RWPE1 (cell line): ENCODE results near the gene AKAP13.

Source experiments
- CTCF ChIA-PET: fragments of 350-600 bp; sonication (Branson Sonifier 250); formaldehyde crosslinking; extraction: SDS; loops from one replicate; lab custom pipeline; 2021; lab: Yijun Ruan, JAX
- POLR2A ChIA-PET: fragments of 400-600 bp; formaldehyde crosslinking; extraction: SDS; loops from one replicate; lab custom pipeline; 2020; ENCODE audit warnings: antibody characterized with exemption; ENCODE audit not compliant: low non-redundant PET; lab: Yijun Ruan, JAX
- DNase-seq: peaks from one replicate; pipeline ENCODE4 v3.0.0; 2012; ENCODE audit warnings: low spot score
- H3K27ac ChIP-seq: fragments of 450-650 bp; 2 replicates; pipeline ENCODE4 v1.5.1; 2017
- TF ChIP-seq, protein P1 (sequence below): fragments of 450-650 bp; conservative IDR thresholded peaks from 2 replicates; pipeline ENCODE4 v1.5.1; 2017; ENCODE audit warnings: low read depth, mild to moderate bottlenecking

Gene AKAP13

DNA sequence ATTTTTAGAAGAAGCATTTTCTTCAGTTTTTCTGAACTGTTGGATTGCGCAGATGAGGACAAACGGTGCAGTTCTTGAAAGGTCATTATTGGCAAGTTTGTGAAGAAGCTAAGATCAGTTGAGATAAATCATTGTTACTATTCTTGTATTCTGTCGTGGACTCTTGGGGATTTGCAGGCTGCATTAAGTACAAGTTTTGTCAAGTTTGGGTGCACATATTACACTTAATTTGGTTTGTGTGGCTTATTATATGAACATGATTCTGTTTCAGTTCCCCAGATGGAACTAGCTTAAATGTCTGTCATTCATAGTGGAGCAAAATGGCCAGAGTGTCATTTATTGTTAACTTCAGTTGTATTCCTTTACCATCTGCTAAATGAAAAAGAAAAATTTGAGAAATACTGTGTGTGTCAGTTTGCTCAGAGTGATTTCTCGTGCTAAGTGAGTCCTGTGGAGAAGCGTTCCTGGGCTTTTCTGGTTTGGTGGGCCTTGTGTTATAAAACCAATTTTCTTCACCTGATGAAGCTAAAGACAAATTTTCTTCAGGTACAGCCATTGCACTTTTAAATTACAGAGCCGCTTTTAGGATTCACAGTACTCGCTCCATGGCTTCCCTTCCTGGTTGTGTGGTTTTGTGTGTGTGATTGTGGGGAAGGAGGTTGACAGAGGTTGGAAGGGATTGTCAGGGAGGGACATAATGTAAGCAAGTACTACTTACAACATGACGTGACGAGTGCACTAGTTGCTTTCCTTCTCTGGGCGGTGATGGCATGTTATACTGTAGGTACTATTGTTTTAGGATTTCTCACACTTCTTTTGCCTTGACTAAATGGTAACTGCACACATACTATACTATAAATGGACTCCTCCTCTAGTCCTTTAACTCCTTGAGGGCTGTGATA, 1.7 kb downstream of the AKAP13 start:
- TF ChIP-seq, protein P1, sequence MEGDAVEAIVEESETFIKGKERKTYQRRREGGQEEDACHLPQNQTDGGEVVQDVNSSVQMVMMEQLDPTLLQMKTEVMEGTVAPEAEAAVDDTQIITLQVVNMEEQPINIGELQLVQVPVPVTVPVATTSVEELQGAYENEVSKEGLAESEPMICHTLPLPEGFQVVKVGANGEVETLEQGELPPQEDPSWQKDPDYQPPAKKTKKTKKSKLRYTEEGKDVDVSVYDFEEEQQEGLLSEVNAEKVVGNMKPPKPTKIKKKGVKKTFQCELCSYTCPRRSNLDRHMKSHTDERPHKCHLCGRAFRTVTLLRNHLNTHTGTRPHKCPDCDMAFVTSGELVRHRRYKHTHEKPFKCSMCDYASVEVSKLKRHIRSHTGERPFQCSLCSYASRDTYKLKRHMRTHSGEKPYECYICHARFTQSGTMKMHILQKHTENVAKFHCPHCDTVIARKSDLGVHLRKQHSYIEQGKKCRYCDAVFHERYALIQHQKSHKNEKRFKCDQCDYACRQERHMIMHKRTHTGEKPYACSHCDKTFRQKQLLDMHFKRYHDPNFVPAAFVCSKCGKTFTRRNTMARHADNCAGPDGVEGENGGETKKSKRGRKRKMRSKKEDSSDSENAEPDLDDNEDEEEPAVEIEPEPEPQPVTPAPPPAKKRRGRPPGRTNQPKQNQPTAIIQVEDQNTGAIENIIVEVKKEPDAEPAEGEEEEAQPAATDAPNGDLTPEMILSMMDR: no peak
- ChIA-PET POLR2A (no interaction called here), CTCF (interaction anchor here (0.5 to 0.6 kb wide), 2 partner anchors 53 to 384 kb away, joined by 3 read pairs; no protein-coding TSS in a partner anchor)
- H3K27ac ChIP-seq: no peak overlapping the region
- DNase-seq: no peak

DNA sequence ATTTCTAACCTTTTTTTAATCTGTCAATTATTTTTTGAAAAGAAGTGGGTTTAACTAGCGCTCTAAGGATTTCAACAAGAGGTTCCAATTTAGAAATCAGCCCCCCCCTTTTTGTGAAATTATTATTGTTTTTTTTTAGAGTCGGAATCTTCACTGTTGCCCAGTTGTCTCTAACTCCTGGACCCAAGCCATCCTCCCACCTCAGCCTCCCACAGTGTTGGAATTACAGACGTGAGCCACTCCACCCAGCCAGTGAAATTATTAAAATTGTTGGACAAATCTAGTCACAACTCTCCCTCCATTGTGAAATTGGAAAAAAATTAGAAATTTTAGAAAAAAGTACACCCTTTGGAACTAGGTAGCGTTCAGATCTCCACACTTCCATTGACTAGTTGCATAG, 2.5 kb downstream of the AKAP13 start:
- ChIA-PET CTCF (interaction anchor here (0.6 kb wide), 1 partner anchor 103 kb away, joined by 3 read pairs; no protein-coding TSS in a partner anchor), POLR2A (no interaction called here)
- no peak overlapping the region for H3K27ac ChIP-seq
- no peak for DNase-seq
- TF ChIP-seq, protein P1: no peak

DNA sequence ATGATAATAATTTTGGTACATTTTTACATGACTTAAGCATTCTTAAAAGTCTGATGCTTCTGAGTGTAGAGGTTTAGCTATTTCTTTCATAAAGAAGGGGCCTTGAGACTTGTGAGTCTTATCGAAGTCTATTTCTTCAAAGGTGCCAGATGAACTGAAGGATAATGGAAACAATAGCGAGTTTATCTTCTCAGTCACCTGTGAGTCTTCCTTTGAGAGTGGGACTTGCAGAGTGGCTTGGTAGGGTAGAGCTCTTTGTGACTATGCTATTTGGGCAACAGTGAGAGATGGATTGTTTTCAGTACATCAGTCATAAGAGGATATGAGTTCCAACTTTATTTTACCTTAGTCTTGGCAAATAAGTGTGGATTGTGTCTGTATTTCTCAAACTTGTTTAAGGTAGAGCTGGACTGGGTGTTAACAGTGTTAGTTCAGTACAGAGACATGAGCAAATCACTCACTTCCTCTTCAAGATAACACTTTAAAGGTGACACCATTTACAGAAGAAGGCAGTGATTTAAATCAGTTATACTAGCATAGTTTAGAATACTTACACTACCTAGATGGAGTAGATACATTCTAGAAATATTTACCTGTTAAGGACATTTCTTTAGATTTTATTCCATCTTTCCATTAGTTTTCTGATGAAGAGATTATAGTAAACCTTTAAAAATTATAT, 3.2 kb downstream of the AKAP13 start:
- DNase-seq: no peak
- CTCF ChIA-PET: no interaction called here
- TF ChIP-seq, protein P1: no peak
- no peak overlapping the region for H3K27ac ChIP-seq
- POLR2A ChIA-PET: no interaction called here

DNA sequence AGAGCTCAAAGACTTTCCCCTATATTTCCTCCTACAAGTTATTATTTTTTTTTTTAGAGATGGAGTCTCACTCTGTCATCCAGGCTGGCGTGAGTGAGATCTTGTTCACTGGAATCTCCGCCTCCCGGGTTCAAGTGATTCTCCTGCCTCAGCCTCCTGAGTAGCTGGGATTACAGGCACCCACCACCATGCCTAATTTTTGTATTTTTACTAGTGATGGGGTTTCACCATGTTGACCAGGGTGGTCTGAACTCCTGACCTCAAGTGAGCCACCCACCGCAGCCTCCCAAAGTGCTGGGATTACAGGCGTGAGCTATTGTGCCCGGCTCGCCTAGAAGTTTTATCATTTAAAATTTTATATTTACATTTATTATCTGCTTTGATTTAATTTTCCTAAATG, 5.9 kb downstream of the AKAP13 start:
- TF ChIP-seq, protein P1: no peak
- POLR2A ChIA-PET: no interaction called here
- no peak overlapping the region for H3K27ac ChIP-seq
- CTCF ChIA-PET: interaction anchor here (0.6 to 0.8 kb wide), 3 partner anchors 23 to 28 kb away, joined by 3 to 7 read pairs (median 3); no protein-coding TSS in a partner anchor
- DNase-seq: no peak

DNA sequence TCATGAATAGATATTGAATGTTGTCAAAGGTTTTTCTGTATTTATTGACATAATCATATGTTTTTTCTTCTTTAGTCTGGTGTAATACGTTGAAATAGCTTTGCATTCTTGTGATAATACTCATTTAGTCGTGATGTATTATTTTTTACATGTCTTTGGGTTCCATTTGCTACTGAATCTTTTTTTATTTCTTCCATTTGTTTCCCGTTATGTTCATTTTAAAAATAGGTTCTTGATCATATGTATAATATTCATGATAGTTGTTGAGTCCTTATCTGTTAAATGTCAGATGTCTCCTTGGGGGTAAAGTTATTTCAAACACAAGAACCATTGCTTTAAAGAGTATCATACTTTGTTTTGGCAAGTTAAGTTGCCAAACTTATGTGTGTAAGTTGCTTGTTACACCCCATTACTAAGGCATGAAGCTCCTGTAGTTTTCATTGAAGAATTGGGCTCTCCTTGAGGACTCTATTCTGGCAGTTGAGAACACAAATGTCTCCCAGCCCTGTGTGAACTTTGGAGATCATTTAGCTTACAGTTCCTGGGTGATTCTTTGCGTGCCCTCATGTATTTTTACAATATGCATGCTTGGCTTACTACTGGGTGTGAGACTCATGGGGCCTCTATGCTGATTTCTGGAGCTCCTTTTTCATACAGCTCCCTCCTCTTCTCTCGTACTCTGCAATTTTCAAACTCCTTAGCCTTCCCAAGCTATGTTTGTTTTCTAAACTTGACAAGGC, 8.3 kb downstream of the AKAP13 start:
- DNase-seq: no peak
- no peak overlapping the region for H3K27ac ChIP-seq
- TF ChIP-seq, protein P1: no peak
- CTCF ChIA-PET: interaction anchor here (0.7 kb wide), 1 partner anchor 42 kb away, joined by 3 read pairs; no protein-coding TSS in a partner anchor
- POLR2A ChIA-PET: no interaction called here

DNA sequence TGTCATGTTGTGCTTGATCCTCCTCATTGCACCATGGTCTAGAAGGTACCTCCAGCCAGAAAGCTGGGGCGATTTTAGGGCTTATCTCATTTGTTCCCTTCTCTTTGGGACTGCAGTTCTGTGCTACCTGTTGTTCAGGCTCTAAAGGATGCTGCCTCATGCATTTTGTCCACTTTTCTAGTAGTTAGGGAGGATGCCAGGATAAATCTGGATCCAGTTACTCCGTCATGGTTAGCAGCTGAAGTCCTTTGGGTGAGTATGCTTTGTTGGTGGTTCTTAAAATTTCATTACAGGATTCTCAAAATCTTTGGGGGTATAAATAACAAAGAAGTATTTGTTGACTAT, 8.9 kb downstream of the AKAP13 start:
- ChIA-PET CTCF (interaction anchor here (0.7 kb wide), 1 partner anchor 42 kb away, joined by 3 read pairs; no protein-coding TSS in a partner anchor), POLR2A (no interaction called here)

More for the DNA sequence above, 8.9 kb downstream of the AKAP13 start:
- no peak for DNase-seq
- TF ChIP-seq, protein P1: no peak
- H3K27ac ChIP-seq: no peak overlapping the region
